GM12892 (cell line): Measurements from ENCODE around the gene MLLT1.

Source experiments
- DNase-seq: peaks from one replicate; pipeline ENCODE4 v3.0.0; 2011; ENCODE audit not compliant: insufficient read length
- FAIRE-seq: peaks from 2 replicates; lab custom pipeline; 2011; peaks lifted over from hg19 to GRCh38; lab: Jason Lieb, UNC
- POLR2A ChIP-seq: IDR thresholded peaks from 2 replicates; pipeline ENCODE4 v1.6.1; 2011; ENCODE audit warnings: low read depth, low read length, control low read depth
- POLR2AphosphoS5 ChIP-seq: IDR thresholded peaks from 2 replicates; pipeline ENCODE4 v1.6.1; 2011; ENCODE audit warnings: low read depth, low read length, control low read depth
- TAF1 ChIP-seq: IDR thresholded peaks from 2 replicates; pipeline ENCODE4 v1.6.1; 2011; ENCODE audit warnings: low read depth, mild to moderate bottlenecking, control low read depth, low read length, borderline replicate concordance

Gene MLLT1

GRCh38 chr19:6223461-6224307, 56.1 kb downstream of the MLLT1 start:
- FAIRE-seq: no peak
- DNase-seq: no peak
- TF ChIP-seq POLR2AphosphoS5 (no peak), POLR2A (no peak), TAF1 (no peak)

GRCh38 chr19:6222884-6223283, 56.9 kb downstream of the MLLT1 start:
- no peak for DNase-seq
- FAIRE-seq: no peak

GRCh38 chr19:6221878-6222746, 57.7 kb downstream of the MLLT1 start:
- no peak for DNase-seq

More at GRCh38 chr19:6222884-6223283, 56.9 kb downstream of the MLLT1 start:
- TF ChIP-seq POLR2A: no peak
- no peak for TF ChIP-seq POLR2AphosphoS5
- no peak for TF ChIP-seq TAF1

GRCh38 chr19:6221220-6221877, 58.4 kb downstream of the MLLT1 start:
- FAIRE-seq (no peak), DNase-seq (no peak)
- TF ChIP-seq POLR2AphosphoS5: no peak
- TF ChIP-seq TAF1: no peak
- no peak for TF ChIP-seq POLR2A

More at GRCh38 chr19:6221878-6222746, 57.7 kb downstream of the MLLT1 start:
- TF ChIP-seq TAF1 (no peak), POLR2AphosphoS5 (no peak), POLR2A (no peak)
- no peak for FAIRE-seq

- TF ChIP-seq TAF1 (no peak), POLR2A (no peak), POLR2AphosphoS5 (no peak)
- DNase-seq: no peak
- FAIRE-seq: no peak
Measured at GRCh38 chr19:6220385-6221191, 59.2 kb downstream of the MLLT1 start.

- DNase-seq: no peak
- FAIRE-seq: no peak
- TF ChIP-seq POLR2A (no peak), TAF1 (no peak), POLR2AphosphoS5 (no peak)
Measured at GRCh38 chr19:6219586-6220290, 60.0 kb downstream of the MLLT1 start.

GRCh38 chr19:6219147-6219525, 60.6 kb downstream of the MLLT1 start:
- DNase-seq: no peak
- no peak for FAIRE-seq
- no peak for TF ChIP-seq TAF1
- TF ChIP-seq POLR2A: no peak
- TF ChIP-seq POLR2AphosphoS5: no peak

GRCh38 chr19:6218491-6219146, 61.2 kb downstream of the MLLT1 start:
- TF ChIP-seq TAF1 (no peak), POLR2AphosphoS5 (no peak), POLR2A (no peak)
- FAIRE-seq (peak; percentile 95), DNase-seq (peak; percentile 99)

- FAIRE-seq: no peak
- no peak for DNase-seq
- no peak for TF ChIP-seq TAF1
- TF ChIP-seq POLR2AphosphoS5: no peak
- no peak for TF ChIP-seq POLR2A
Measured at GRCh38 chr19:6217752-6218334, 61.9 kb downstream of the MLLT1 start.
